HG03025 (cell line): ENCODE data around the gene LYZL1.
"Not testable (repeated sequence)": the region's sequence is repeated elsewhere in the genome, so short reads cannot be mapped to it uniquely, and the experiment has no call there.

Experiments used
- ATAC-seq: cut with Tn5 transposase; IDR thresholded peaks from one replicate; pipeline ENCODE4 v1.9.1; 2021; ENCODE audit warnings: mild to moderate bottlenecking, moderate library complexity; ENCODE audit not compliant: unreplicated experiment, low FRiP score

The LYZL1 gene

DNA sequence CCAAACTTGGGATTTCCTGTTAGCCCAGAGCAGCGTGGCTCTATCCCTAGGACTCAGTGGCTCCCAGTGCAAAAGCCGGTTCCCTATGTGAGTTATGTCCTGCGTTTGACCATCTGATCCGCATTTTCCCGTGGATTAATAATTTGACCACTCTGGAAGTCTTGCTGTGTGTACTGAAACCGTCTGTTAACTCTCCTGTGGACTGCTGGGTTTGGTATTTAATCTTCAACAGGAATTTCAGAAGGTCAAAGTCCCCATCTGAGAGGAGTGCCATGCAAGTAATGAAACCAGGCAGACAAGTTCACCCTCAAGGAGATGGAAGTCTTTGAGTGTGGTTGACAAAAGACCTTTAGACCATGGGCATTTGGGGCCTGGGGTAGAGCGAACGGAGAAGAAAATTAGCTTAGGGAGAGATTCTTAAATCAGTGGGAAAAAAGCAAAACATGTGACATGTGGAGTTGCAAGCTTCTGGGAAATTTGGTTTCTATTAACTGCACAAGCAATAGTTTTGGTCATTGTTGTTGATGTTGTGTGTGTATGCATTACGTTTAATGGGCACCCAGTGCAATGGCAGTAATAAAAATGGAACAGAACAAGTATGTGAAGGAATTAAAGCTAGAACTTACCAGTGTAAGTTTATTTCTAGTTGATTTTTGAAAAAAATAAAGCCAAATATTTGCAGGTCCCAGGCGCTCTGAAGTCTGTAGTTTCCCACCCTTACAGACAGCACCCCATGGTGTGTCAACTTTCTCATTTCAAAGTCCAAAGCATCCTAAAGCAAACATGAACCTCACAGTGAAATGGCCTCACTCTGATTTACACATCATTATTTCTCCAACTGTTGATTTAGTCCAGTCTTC lies 38.2 kb downstream of the LYZL1 start:
- no peak for ATAC-seq

DNA sequence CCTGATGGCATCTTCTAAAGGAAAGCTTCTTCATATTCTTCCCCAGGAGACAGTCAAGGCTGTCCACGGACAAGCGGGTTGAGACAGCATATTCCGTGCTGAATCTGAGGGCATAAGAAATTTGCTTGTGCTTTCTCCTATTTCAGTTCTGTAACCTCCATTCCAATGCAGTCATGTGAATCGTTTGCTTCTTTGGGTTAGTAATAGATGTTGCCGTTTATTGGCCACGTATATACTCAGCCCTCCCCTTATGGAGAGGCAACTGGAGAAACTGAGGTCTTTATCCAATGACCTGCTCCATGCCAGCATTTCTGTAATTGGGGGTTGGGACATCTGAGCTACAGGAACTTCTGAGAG lies 38.9 kb downstream of the LYZL1 start:
- ATAC-seq, result no peak

DNA sequence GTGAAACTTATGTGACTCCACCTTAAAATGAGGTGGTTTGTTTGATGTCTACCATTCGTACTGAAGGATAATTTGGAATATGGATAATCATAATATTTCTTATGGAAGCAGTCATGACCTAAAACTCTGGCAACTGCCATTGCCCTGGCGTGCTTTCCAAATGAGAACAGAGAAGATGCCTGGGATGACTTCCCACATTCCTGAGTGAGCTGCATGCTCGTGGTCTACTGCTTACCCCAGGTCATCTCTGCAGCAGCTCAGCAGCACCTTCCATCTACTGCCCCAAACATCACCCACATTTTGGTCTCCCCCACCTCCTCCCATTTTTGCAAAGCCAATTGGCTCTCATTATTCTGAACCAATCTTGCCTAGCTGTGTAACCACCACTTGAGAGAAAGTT lies 40.1 kb downstream of the LYZL1 start:
- no peak for ATAC-seq

DNA sequence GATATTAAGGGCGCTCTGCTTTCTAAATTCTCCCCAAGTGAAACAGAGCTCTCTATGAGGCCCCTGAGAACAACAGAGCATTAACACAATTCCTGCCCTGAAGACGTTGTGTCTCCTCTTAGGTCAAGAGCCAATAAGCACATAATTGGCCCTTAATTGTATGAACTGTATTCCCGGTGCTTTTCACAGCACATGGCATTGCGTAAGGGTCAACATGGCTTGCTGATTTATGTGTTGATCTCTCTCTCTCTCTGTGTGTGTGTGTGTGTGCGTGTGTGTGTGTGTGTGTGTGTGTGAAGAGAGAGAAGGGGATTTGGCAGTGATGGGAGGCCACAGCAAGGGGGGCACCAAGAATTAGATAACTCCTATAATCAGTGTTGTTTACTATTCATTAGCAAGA lies 40.5 kb downstream of the LYZL1 start:
- no peak for ATAC-seq

DNA sequence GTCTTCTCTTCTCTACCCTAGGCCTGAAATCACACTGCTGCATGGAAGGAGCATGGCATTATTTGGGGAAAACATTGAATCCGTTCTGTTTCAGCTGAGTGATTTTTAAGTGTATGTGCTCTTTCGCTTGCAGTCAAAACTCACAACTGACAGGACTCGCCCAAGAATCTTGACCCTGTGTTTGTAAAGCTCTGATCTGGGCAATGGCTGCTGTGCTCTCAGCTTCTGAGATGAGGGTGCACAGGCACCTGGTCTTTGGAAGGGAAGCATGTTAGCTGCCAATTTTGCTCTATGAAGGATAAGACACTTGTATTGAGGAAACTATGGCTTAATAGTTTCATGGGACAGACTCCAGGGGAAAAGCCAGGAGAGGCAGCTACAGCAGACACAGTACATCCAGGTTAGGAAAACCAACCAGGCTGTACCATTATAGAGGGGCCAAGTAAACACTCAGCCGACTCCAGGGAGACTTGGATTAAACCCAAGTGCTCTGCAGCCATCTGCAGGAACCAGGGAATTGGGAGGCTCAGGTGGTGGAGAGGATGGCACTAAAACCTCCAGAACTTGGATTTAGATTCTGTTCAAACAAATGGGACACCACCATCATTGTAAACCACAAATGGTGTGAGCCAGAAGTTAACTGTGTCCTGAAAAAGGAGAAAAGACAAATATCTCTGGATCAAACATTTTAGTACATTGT lies 43.3 kb downstream of the LYZL1 start:
- no peak for ATAC-seq

DNA sequence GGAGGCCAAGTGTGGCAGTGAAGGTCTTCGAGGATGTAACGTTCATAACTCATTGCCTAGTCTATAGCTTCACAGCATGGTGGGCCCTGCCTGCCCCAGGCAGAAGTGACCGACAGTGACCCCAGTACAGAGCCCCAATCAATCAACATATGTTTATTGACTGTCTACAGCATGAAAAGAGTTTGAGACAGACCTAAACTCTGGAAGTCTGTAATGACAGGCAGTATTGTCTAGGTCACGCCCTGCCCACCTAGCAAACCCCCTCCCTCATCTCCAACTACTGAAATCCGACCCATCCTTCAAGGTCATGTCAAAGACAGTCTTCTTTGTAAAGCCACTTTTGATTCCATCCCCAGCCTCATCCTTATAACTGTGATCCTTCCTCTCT lies 43.9 kb downstream of the LYZL1 start:
- no peak for ATAC-seq

DNA sequence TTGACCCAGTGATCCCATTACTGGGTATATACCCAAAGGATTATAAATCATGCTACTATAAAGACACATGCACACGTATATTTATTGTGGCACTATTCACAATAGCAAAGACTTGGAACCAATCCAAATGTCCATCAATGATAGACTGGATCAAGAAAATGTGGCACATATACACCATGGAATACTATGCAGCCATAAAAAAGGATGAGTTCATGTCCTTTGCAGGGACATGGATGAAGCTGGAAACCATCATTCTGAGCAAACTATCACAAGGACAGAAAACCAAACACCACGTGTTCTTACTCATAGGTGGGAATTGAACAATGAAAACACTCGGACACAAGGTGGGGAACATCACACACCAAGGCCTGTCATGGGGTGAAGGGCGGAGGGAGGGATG lies 48.7 kb downstream of the LYZL1 start:
- ATAC-seq, result not testable (repeated sequence)

DNA sequence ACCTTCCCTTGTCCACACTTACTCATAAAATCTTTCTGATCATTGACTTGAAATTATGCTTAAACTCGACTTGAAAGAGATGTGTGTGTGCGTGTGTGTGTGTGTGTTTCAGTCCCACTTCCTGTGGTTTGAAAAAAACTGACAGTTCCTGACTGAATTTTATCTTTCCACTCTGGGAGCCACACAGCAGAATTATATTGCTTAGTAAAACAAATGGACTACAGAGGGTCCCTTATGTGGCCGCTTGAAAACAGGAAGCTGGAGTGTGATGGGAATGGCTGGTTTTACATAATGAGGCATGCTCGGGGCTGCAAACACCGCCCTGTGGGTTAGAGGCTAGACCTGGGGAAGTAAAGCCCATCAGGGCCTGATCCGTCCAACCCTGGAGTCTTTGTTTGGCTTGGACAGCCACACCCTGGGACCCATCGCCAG lies 54.8 kb downstream of the LYZL1 start:
- ATAC-seq, result no peak

DNA sequence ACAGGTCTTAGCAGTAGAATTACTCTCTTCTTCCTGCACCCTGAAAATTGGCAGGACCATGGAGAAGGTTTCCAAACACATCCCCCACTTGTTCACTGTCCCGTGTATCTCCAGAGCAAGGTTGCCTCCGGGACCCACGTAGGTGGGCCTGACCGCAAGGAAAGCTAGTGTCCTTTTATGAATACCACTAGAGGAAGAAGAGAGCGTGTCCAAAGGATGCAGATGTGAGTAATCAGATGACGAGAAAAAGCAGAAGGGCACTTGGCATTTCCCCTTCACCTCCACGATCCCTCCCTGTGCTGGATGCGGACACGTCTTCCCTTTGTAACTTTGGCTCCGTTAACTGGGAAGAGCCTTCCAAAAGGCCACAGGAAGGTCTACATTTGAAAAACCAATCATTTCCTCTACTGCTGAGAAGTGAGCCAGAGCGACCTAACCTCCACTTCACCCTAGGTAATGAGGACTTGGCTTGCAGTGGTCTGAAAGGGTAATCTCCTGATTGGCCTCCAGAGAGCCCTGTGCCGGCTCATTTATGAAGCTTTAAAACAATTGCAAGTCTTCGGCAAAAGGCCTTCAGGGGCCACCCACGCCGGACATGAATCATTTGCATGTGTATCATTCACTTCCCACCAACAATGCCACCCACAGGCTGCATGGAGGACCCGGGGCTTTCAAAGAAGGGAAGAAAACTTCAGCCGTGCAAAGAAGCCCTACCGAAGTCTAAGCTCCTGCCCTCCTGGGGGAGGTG lies 55.4 kb downstream of the LYZL1 start:
- ATAC-seq, result no peak

DNA sequence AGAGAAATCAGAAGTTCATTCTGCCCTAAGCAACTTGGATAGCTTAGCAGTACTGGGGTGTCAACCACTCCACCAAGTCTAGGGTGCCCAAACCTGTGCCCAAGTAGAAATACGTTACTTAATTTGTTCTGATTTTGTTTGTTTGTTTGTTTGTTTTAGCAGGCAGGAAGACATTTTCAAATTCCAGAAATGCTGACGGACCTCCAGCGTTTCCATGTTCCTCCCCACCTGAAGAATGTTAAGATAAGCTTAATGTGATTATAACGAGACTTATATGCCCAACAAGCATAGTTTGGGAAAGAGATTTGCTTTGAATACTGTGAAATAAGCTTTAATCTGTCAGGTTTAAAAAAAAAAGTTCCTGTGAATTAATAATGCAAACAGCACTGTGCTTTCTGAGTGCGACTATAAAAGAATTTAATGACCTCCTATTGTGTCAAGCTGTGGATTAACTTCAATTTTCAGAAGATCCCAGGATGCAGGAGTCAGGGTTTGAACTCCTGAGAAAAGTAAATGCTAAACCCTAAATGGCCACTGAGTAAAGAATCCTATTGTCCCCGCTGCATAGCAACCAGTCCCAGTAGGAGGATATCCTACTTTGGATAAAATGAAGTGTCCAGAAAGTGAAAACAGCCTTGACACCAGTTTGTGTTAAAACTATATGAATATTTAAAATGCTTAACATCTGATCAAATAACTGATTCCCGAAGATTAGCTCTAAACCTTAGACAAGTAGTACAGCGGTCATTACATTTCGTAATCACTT lies 56.5 kb downstream of the LYZL1 start:
- ATAC-seq, result no peak

DNA sequence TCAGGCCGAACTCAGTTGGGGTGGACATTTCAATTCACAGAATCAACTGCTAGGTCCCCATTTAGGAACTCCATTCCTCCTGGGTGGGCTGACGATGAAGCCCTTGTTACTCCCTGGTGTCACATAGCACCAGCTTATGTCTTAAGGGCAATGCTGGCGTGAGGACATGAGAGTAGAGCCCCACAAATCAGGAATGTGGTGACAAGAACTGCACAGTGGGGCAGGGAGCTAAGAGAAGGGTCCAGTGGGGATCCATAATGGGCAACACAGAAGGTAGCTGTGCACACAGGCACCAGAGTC lies 57.0 kb downstream of the LYZL1 start:
- no peak for ATAC-seq

DNA sequence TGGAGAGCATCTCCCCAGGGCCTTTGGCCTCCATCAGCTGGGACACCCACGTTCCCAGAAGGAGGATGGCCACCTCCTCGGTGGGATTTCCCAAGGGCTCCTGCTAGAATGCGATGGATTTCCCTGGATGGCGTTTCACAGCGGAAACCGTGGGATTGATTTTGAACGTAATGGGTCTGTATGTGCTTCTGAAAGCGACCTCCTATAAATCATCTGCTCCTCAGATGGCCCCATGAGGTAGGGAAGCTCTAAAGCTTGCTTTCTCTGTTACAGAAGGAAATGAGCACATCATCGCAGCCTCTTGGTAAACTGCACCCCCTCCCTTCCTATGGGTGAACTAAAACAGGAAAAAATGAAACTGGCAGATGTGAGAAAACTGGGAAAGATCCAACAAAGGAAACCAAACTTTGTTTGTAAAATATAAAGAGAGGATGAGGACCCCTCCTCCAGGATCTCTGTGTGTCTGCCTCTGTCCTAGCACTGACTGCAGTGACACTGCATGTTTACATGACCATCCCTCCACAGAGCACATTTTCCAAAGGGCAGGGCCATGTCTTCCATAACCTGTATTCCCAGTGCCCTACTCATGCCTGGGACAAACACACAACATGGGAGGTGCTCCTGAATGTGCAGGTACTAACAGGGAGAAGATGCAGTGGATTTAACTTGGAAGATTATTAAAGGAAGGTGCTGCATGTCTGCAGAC lies 57.6 kb downstream of the LYZL1 start:
- no peak for ATAC-seq

DNA sequence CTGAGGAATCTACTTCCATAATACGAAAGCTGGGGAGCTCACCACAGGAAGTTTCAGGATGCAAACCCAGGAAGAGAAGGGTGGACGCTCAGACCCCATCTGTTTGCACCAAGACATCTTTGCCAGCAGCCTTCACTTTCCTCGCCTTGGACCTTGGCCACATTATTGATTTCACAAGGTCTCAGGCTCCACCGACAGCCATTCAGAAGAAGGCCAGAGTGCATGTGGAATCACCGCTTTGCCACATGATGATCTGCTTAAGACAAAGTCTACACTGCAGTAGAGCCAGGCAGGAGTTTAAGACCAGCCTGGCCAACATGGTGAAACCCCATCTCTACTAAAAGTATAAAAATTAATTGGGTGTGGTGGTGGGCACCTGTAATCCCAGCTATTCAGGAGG lies 60.0 kb downstream of the LYZL1 start:
- ATAC-seq, result no peak

DNA sequence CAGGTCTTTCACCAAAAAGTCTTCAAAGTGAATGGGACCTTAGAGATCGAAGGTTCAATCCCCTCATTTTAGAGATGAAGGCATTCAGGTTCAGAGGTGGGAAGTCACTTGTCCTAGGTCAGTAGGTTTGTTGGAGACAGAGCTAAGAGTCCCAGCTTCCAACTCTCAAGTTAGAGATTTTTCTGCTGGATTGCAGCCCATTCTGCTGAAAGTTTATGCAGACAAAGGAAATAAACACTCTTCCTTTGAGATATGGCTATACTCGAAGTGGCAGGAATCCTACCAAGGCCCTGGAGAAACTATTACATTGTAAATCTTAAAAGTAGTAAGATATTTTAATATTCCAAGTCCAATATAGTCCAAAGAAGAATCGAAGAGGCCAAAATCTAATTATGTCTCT lies 64.4 kb downstream of the LYZL1 start:
- no peak for ATAC-seq

DNA sequence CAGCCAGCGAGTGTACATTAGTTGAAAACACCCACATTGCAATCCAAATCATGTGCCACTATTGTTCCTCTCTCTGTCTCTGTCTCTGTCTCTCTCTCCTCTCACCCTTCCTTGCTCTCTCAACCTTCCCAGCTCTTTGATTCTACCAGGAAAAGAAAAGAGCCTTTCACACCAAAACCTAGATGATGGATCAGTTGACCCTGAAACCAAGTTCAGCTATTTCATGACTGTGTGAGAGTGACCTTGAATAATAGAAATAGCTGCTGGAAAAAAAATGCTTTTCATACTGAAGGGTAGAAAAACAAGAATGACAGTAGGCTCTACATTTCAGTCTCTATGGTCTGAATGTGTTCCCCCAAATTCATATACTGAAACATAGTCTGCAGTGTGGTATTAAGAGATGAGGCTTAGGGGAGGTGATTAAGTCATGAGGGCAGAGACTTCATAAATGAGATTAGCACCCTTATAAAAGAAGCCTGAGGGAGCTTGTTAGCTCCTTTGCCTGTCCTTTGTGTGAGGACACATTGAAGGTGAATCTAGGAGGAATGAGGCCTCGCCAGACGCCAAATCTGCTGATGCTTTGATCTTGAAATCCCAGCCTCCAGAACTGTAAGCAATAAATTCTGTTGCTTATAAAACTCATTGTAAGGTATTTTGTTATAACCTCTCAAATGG lies 65.2 kb downstream of the LYZL1 start:
- ATAC-seq, result no peak

DNA sequence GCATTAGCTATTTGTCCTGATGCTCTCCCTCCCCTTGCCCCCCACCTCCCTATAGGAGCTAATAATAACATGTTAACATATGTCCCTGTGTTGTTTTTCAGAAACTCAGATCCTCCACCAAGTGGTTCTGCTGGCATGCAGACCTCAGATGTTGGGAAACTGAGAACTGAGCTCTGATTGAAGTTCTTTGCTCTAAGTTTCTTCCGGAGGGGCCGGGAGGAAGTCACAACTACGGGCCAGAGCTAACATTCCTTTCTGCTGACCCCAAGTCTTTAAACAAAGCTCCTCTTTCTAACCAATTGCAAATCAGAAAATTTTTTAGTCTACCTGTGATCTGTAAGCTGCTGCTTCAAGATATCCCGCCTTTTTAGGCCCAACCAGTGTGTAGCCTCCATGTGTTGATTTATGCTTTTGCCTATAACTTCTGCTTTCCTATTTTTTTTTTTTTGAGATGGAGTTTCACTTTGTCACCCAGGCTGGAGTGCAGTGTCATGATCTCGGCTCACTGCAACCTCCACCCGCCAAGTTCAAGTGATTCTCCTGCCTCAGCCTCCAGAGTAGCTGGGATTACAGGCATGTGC lies 66.6 kb downstream of the LYZL1 start:
- no peak for ATAC-seq

DNA sequence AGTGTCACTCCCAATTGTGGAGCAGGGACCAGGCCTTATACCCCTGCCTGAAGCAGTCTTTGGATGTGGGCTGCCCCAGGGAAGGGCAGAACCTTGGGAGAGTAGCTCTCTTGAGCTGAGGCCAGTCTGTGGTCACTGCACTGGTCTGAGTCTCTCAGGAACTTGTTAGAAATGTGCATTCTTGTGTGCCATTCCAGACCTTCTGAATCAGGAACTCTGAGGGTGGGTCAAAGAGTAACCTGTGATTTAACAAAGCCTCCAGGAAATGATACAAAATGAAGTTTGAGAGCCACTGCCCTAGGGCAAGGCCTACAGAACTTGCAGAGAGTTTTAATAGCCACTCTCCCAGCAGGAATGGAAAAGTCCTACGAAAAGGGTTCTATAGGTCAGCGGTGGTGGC lies 68.1 kb downstream of the LYZL1 start:
- ATAC-seq, result no peak

DNA sequence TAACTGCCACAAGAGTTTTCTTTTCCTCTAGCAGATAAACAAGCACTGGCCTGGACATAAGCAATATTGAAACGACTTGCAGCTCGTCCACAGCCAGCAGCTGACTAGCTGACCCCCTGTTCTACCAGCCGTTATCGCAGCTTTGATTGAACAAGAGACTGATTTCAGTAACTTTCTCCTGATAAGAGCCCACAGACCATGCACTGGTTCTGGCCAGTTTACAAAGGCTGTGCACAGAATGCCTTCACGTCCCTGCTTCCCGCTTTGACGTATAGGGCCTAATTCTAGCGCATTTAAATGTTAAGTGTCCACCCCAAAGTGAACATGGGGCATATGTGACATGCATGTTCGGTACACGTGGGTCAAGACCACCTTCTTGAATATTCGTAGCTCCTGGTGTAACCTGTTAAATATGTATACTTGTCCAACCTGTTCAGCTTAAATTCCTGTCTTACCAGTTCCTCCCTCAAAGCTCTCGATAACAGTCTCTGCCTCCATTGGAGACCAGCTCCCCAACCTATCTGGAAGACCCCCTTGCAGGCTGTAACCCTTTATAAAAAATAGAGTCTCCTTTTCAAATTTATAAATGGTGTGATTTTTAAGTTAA lies 69.2 kb downstream of the LYZL1 start:
- no peak for ATAC-seq
